RCC 7860 (cell line): ENCODE data around the gene GID8.

Source experiments
- DNase-seq: peaks from one replicate; pipeline ENCODE4 v3.0.0-alpha.2; 2015; ENCODE audit warnings: low spot score
- FAIRE-seq: peaks from 2 replicates; lab custom pipeline; 2012; peaks lifted over from hg19 to GRCh38; lab: Jason Lieb, UNC

The GID8 gene

GRCh38 chr20:62967628-62968351 is 29.8 kb downstream of the GID8 start:
- FAIRE-seq: no peak

DNA sequence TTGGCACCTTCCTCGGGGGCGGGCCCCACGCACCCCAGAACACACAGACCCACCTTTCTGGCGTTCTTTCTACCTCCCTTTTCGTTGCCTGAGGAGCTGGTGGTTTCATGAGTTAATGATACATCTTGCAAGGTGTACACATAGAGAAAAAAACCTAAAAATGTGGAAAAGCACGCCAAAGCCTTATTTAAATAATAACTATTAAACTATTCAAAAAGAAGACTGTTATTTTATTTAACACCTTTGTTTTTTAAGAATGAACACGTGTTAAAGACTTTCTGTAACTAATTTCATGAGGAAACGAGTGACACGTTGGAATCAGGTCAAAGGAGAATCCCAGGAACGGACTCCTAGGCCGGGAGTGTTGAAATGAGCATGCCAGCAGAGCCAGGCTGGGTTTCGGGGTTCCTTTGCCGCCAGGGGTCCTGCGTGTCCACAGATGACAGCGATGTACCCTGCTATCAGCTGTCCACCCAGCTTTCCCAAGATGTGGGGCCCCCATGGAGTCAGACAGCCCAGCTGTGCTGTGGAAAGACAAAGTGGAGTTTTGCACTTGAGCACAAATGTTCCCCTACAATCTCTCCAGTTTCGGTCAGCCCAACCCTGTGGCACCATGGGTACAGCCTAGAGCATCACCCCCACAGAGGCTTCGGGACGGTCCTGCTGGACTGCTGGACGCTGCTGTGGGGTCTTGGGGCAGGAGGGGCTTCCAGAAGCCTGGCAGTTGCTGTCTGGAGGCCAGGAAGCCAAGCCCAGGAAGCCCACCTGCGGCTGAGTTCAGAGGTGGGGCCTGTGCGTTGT is 30.6 kb downstream of the GID8 start:
- FAIRE-seq (no peak), DNase-seq (no peak)

More at GRCh38 chr20:62967628-62968351, 29.8 kb downstream of the GID8 start:
- DNase-seq: no peak

GRCh38 chr20:62969179-62969760 is 31.3 kb downstream of the GID8 start:
- FAIRE-seq (no peak), DNase-seq (no peak)

- DNase-seq (no peak), FAIRE-seq (no peak)
These were observed 32.0 kb downstream of the GID8 start for GRCh38 chr20:62969939-62970306.

DNA sequence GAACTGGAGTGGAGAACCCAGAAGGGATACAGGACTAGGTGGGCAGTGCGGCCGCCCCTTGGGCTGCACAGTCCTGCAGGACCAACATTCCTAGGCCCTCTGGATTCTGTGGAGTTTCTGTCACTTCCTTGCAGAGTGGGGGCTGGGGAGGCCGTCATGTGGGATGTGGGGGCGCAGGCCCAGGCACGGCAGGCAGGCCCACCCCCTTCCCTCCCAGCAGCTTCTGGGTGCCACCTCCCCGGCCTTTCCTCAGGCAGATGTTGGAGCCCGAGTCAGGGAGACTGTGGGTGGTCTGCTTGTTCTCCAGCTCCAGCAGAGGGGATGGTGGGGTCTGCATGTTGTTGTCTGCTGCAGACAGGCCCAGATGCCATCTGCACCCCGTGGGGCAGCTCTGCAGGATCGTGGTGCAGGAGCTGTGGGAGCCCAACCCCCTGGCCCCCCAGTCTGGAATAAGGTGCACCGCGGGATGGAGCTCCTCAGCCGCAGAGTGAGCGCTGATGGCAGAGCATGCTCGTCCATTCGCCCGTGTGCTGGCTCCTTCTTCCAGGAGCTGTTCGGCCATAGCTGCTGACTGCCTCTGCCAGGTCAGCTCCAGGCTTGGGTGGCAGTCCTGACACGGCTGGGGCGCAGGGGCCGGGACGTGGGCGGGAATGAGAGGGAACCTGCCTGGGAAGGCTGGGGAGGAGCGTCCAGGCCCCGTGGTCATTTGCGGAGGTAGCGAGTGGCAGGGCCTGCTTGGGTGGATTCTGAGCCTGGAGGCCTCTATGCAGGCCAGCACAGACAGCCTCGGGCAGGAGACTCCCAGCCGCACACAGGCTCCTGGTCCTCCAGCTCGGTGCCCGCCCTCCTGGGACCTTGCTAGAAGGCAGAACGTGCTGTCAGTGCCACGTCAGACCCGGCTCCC is 32.6 kb downstream of the GID8 start:
- FAIRE-seq (no peak), DNase-seq (peak; percentile 6)

DNA sequence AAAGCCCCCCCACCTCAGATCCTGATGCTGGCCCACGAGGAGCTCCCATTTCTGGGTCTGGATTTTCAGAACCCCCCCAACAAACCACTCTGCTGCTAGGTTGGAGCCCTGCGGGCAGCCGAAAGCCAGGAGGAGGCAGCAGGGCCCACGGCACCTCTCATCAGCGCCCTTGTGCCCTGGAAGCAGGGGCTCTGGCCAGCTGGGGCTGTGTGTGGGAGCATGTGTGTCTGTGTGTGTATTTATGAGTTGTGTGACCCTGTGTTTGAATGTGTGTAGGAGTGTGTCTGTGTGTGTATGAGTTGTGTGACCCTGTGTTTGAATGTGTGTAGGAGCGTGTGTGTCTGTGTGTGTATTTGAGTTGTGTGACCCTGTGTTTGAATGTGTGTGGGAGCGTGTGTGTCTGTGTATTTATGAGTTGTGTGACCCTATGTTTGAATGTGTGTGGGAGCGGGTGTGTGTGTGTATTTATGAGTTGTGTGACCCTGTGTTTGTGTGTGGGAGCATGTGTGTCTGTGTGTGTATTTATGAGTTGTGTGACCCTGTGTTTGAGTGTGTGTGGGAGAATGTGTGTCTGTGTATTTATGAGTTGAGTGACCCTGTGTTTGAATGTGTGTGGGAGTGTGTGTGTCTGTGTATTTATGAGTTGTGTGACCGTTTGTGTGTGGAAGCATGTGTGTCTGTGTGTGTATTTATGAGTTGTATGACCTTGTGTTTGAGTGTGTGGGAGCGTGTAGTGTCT is 33.4 kb downstream of the GID8 start:
- FAIRE-seq: no peak

GRCh38 chr20:62971950-62972844 is 34.2 kb downstream of the GID8 start:
- FAIRE-seq: peak; percentile 2

More for the DNA sequence above, 33.4 kb downstream of the GID8 start:
- DNase-seq: no peak

DNA sequence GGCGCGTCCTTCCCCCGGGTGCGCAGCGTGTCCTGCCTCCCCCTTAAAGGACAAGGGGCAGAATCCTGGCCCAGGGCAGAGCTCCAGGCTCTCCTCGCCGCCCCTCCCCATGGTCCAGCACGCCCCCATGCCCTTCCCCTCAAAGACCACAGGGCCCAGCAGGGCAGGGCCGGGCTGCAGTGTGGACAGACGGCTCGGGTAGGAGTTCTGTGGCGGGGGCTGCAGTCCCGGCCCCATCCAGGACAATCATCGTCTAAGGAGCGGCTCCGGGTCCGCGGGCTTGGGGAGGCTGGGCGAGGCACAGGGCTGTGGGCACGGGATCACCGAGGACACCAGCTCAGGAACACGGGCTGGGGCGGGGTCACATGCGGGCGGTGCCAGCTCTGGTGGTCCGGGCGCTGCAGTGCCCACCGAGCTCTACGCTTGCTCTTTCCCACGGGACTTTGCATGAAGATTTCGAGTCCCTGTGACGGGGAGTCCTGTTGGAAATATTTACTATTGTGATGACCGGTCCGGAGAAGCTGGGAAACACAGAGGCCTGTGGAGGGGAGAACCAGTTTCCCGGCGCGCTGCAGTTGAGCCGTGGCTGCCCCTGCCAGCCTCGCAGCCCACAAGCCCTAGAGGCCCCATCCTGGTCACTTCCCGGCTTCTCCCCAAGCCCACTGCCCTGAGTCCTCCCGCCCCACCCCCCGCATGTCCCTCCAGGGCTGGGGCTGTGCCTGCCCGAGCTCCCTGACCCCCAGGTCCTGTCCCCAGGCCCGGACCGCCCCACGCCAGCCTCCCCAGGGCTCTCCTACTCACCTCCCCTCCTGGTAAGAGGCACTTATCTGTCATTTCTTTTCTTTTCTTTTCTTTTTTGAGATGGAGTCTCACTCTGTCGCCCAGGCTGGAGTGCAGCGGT is 35.1 kb downstream of the GID8 start:
- FAIRE-seq: no peak
- no peak for DNase-seq

More at GRCh38 chr20:62971950-62972844, 34.2 kb downstream of the GID8 start:
- peak; percentile 69 for DNase-seq

- FAIRE-seq: no peak
- DNase-seq: no peak
These were observed 37.4 kb downstream of the GID8 start for GRCh38 chr20:62975251-62975760.

DNA sequence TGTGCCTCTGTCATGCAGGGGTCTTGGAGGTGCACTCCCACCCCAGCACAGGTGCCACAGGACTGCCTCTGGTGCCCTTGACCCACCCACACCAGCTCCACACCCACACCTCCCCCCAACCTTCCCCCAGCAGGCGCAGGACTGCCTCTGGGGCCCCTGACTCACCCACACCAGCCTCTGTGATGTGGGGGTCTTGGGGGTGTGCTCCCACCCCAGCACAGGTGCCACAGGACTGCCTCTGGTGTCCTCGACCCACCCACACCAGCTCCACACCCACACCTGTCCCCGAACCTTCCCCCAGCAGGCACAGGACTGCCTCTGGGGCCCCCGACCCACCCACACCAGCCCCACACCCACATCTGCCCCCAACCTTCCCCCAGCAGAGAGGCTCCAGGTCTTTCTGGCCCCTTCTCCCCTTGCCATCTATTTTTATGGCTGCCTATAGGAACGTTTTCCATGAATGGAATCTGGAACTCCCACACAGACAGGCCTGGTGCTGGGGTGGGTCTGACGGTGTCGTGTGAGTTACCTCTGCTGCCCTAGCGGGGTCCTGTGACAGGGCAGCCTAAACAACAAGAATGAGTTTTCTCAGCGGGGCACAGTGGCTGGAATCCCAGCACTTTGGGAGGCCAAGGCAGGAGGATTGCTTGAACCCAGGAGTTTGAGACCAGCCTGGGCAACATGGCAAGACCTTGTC is 38.0 kb downstream of the GID8 start:
- FAIRE-seq: no peak
- no peak for DNase-seq

GRCh38 chr20:62976886-62977285 is 38.9 kb downstream of the GID8 start:
- FAIRE-seq (no peak), DNase-seq (no peak)

DNA sequence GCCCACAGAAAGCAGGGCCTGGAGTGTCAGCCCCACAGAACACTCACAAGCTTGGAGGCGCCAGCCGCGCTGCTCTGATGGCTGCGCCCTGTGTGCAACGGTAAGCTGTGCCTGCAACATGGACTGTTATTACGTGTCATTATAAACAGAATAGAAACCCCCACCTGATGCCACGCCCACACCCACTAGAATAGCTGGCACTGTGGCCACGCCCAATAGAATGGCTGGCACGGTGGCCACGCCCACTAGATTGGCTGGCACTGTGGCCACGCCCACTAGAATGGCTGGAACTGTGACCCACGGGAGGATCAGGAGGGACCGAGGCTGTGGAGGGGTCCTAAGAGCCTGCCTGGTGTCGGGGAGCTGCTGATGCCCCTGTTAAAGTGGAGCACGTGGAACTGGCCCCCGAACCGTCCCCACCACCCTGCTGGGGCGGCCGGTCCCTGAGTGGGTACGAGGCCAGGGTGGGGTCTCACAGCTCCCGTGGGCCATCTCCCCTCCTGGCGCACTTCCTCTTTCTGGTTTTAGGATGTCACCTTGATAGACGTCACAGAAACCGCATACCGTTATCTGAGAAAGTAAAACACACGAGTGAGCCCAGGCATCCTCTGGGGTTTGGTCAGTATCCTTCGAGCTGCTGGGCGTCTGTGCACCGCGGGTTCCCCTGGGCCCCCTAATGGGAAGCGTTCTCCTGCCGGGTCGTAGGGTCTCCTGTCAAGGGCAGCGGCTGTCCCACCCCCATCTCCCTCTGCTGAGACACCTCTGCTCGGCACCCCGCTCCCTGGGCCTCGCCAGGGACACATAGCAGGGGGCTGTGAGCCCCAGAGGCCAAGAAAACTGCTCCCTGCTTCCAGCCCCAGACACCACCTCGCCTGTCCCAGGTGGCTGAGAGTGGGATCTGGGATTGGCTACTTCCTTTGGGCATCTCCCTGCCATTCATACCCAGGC is 39.9 kb downstream of the GID8 start:
- no peak for FAIRE-seq
- no peak for DNase-seq

- no peak for DNase-seq
- no peak for FAIRE-seq
These were observed 40.6 kb downstream of the GID8 start for GRCh38 chr20:62978561-62978943.

- FAIRE-seq: no peak
- DNase-seq: no peak
These were observed 41.4 kb downstream of the GID8 start for GRCh38 chr20:62979310-62979709.

GRCh38 chr20:62979876-62980373 is 42.0 kb downstream of the GID8 start:
- DNase-seq (no peak), FAIRE-seq (no peak)

GRCh38 chr20:62980380-62980960 is 42.5 kb downstream of the GID8 start:
- FAIRE-seq (no peak), DNase-seq (no peak)
